Measurements from ENCODE around the gene KLHL29.

DNA sequence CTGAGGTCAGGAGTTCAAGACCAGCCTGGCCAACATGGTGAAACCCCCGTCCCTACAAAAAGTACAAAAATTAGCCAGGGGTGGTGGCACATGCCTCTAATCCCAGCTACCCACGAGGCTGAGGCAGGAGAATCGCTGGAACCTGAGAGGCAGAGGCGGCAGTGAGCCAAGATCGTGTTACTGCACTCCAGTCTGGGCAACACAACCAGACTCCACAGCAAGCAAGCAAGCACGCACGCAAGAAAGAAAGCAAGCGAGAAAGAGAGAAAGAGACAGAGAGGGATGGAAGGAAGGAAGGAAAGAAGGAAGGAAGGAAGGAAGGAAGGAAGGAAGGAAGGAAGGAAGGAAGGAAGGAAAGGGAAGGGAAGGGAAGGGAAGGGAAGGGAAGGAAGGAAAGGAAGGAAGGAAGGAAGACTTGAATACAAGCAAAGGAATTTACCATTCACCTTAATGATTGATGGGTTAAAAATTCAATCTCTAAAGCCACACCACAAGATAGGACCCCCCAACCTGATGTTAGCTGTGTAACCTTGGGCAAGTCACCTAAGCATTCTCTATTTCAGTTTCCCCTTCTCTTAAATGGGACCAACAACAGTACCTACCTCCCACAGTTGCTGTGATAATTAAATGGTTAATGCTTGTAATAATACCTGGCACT, 360.2 kb downstream of the KLHL29 start:
- TF ChIP-seq HDGF (IDR thresholded peaks at IDR 0.05) (no peak), CTCF (IDR thresholded peaks at IDR 0.05 in 2 of 3, conservative IDR thresholded peaks at IDR 0.05 in 1 of 3; ENCODE audit: control insufficient read depth in 2 of 3, extremely low read depth in 1 of 3, insufficient read depth in 1 of 3, low read depth in 3 of 3, low read length in 3 of 3) (no peak), FOXM1 (IDR thresholded peaks at IDR 0.05; ENCODE audit: low read depth, low read length) (no peak), NFYB (IDR thresholded peaks at IDR 0.05; ENCODE audit: insufficient read depth, low read depth, low read length) (no peak), EP300 (IDR thresholded peaks at IDR 0.05; ENCODE audit: borderline replicate concordance in 1 of 2, control insufficient read depth in 1 of 2, low read depth in 2 of 2, low read length in 2 of 2) (no peak), POU2F2 (IDR thresholded peaks at IDR 0.05; ENCODE audit: borderline replicate concordance, low read depth, low read length) (no peak), POLR2A (IDR thresholded peaks at IDR 0.05; ENCODE audit: low read depth, low read length) (no peak), TAF1 (IDR thresholded peaks at IDR 0.05; ENCODE audit: borderline replicate concordance, low read depth, low read length) (no peak), CREM (IDR thresholded peaks at IDR 0.05; ENCODE audit: low read depth) (no peak)
